Measurements from ENCODE around the gene COL28A1. TPM values are rescaled to one million over a fixed set of nuclear protein-coding genes. Genes with fewer than 3 reads are reported as not detected.
"Not testable (repeated sequence)": the region's sequence is repeated elsewhere in the genome, so short reads cannot be mapped to it uniquely, and the experiment has no call there.

COL28A1 gene
- polyA plus RNA-seq, 3 donors: not detected

DNA sequence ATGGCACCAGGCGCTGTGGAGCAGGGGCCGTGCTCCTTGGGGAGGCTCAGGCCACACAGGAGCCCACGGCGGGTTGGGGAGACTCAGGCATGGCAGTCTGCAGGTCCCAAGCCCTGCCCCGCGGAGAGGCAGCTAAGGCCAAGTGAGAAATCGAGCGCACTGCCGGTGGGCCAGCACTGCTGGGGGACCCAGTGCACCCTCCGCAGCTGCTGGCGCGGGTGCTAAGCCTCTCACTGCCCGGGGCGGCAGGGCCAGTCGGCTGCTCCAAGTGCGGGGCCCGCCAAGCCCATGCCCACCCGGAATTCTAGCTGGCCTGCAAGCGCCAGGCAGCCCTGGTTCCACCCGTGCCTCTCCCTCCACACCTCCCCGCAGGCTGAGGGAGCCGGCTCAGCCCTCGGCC lies 57.1 kb downstream of the COL28A1 start:
- Histone ChIP-seq H4K20me1 (ENCODE audit: insufficient read depth, low read length) (no peaks in the 10 kb centered on the region), H3K36me3 (replicated peaks in 1 of 2; ENCODE audit: control insufficient read depth in 1 of 2, insufficient read depth in 2 of 2, low read length in 2 of 2) (no peaks in the 10 kb centered on the region), H3K4me2 (replicated peaks; ENCODE audit: extremely low read depth, low read length, poor library complexity, severe bottlenecking) (no peak overlapping the region), H3K79me2 (ENCODE audit: insufficient read depth, low read length) (no peaks in the 10 kb centered on the region), H3K9me3 (replicated peaks in 1 of 2; ENCODE audit: control insufficient read depth in 1 of 2, insufficient read depth in 1 of 2, low read length in 2 of 2) (peaks cover 0 to 13% of the 10 kb centered on the region in 2 donors), H3K27me3 (ENCODE audit: control insufficient read depth in 2 of 2, insufficient read depth in 2 of 2, low read length in 2 of 2) (no peaks in the 10 kb centered on the region), H3K4me3 (replicated peaks in 1 of 3; ENCODE audit: low read depth in 2 of 3, low read length in 3 of 3) (no peak overlapping the region), H3K27ac (ENCODE audit: low read depth in 1 of 2, low read length in 2 of 2) (no peak overlapping the region), H3K9ac (ENCODE audit: insufficient read depth, low read length, poor library complexity, severe bottlenecking) (no peak overlapping the region), H3K4me1 (ENCODE audit: control insufficient read depth in 1 of 2, insufficient read depth in 2 of 2, low read length in 2 of 2) (no peaks in the 10 kb centered on the region), H2AFZ (ENCODE audit: insufficient read depth, low read depth, low read length, poor library complexity, severe bottlenecking) (no peak overlapping the region)
- no peak overlapping the region for H3K27ac Mint-ChIP-seq
- TF ChIP-seq CTCF (IDR thresholded peaks at IDR 0.05): no peak
- H3K36me3 Mint-ChIP-seq: no peaks in the 10 kb centered on the region
- no peaks in the 10 kb centered on the region for H3K27me3 Mint-ChIP-seq (ENCODE audit: low read depth in 3 of 3)
- no peaks in the 10 kb centered on the region for H3K4me1 Mint-ChIP-seq
- WGBS (ENCODE audit: insufficient coverage): 94% methylated on average over 23 of the region's 23 CpGs
- no peak overlapping the region for H3K4me3 Mint-ChIP-seq
- intact Hi-C loops (cut with micrococcal nuclease): no loop called here
- peaks cover 0 to 12% (median 5%) of the 10 kb centered on the region in 7 donors for H3K9me3 Mint-ChIP-seq
- no peak for DNase-seq

- H3K36me3 Mint-ChIP-seq; H2AFZ ChIP-seq (ENCODE audit: insufficient read depth, low read depth, low read length, poor library complexity, severe bottlenecking); H3K27ac Mint-ChIP-seq; H3K4me1 Mint-ChIP-seq; H3K4me3 ChIP-seq (replicated peaks in 1 of 3; ENCODE audit: low read depth in 2 of 3, low read length in 3 of 3); H3K4me3 Mint-ChIP-seq; H3K27me3 Mint-ChIP-seq (ENCODE audit: low read depth in 3 of 3); H3K4me2 ChIP-seq (replicated peaks; ENCODE audit: extremely low read depth, low read length, poor library complexity, severe bottlenecking); intact Hi-C loops (cut with micrococcal nuclease); H4K20me1 ChIP-seq (ENCODE audit: insufficient read depth, low read length); H3K27me3 ChIP-seq (ENCODE audit: control insufficient read depth in 2 of 2, insufficient read depth in 2 of 2, low read length in 2 of 2); H3K36me3 ChIP-seq (replicated peaks in 1 of 2; ENCODE audit: control insufficient read depth in 1 of 2, insufficient read depth in 2 of 2, low read length in 2 of 2); H3K4me1 ChIP-seq (ENCODE audit: control insufficient read depth in 1 of 2, insufficient read depth in 2 of 2, low read length in 2 of 2); H3K9ac ChIP-seq (ENCODE audit: insufficient read depth, low read length, poor library complexity, severe bottlenecking); H3K27ac ChIP-seq (ENCODE audit: low read depth in 1 of 2, low read length in 2 of 2); H3K79me2 ChIP-seq (ENCODE audit: insufficient read depth, low read length); DNase-seq: not testable (repeated sequence)
- WGBS (ENCODE audit: insufficient coverage): 89% methylated on average over 3 of the region's 7 CpGs
- H3K9me3 Mint-ChIP-seq: peaks cover 0 to 12% (median 5%) of the 10 kb centered on the region in 7 donors
- H3K9me3 ChIP-seq (replicated peaks in 1 of 2; ENCODE audit: control insufficient read depth in 1 of 2, insufficient read depth in 1 of 2, low read length in 2 of 2): peaks cover 0 to 13% of the 10 kb centered on the region in 2 donors
These were observed 58.0 kb downstream of the COL28A1 start for GRCh38 chr7:7477641-7478040.
